Measurements from ENCODE around the gene LCK. TPM values are rescaled to one million over a fixed set of nuclear protein-coding genes. Genes with fewer than 3 reads are reported as not detected.

LCK gene
- polyA plus RNA-seq, 1 of the 3 experiments (the other 2 are of a cell fraction) = not detected

DNA sequence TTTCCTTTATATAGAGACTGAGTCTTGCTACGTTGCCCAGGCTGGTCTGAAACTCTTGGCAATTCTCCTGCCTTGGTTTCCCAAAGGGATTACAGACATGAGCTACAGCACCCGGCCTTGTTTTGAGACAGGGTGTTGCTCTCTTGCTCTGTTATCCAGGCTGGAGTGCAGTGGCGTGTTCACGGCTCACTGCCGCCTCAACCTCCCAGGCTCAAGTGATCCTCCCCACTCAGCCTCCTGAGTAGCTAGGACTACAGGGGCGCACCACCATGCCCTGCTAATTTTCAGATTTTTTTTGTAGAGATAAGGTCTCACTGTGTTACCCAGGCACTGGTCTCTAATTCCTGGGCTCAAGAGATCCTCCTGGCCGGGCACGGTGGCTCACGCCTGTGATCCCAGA lies 14.8 kb downstream of the LCK start:
- H3K79me2 ChIP-seq (ENCODE audit: insufficient read depth) = no peaks in the 10 kb centered on the region
- DNase-seq = no peak
- 91% methylated on average over 9 of the region's 9 CpGs for WGBS (ENCODE audit: low lambda C conversion rate)

DNA sequence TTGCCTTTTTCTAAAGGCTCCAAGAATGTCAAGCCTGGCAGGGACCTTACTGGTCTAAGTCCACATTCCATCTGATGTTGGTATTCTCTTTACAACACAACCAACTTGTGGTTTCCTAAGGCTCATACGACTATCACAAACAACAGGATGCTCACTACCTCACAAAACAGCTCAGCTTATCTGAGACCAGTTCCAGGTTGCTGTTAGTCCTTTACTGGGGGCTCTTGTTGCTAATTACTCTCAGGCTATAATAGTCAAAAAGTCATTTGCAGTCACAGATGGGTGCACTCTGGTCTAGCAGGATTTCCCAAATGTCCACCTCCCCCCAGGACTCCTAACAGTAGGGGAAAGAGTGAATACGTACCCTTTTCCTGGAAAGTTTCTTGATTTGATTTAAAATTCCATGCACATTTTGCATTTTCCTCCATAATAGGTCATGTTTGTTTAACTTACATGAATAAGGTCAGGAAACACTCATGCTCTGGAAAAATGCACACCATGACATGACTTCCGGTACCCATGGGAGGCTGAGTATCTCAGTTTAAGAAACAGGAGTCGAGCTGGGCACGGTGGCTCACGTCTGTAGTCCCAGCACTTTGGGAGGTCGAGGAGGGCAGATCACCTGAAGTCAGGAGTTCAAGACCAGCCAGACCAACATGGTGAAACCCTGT lies 16.0 kb downstream of the LCK start:
- H4K20me1 ChIP-seq (ENCODE audit: insufficient read depth) = no peaks in the 10 kb centered on the region
- WGBS (ENCODE audit: low lambda C conversion rate) = 71% methylated on average over 7 of the region's 7 CpGs
- H3K4me2 ChIP-seq = peak overlapping the region; percentile 57; the same call in 1 of the 2 replicates
- no peak overlapping the region; a peak in 1 of 4 replicates for H3K4me3 ChIP-seq (ENCODE audit: low read depth in 2 of 2, low read length in 1 of 2)
- 0 out of 4 replicates have a peak, but pooled peaks cover 0 to 3% of the 10 kb centered on the region in 2 experiments for H3K4me1 ChIP-seq (ENCODE audit: control insufficient read depth in 1 of 2, insufficient read depth in 2 of 2, low read depth in 1 of 2, low read length in 1 of 2)
- H3K79me2 ChIP-seq (ENCODE audit: insufficient read depth) = no peaks in the 10 kb centered on the region
- H3K9me2 ChIP-seq = no peaks in the 10 kb centered on the region
- no peaks in the 10 kb centered on the region for H3K9me3 ChIP-seq
- H3K27ac ChIP-seq (ENCODE audit: low read depth in 2 of 2, low read length in 1 of 2) = peak overlapping the region in 1 of 2 experiments; percentile 75; a peak in 2 of 4 replicates
- H3K27me3 ChIP-seq (ENCODE audit: insufficient read depth) = no peaks in the 10 kb centered on the region
- H2AFZ ChIP-seq (ENCODE audit: low read depth) = peak overlapping the region; percentile 69; the same call in 1 of the 2 replicates
- TF ChIP-seq EP300 (IDR thresholded peaks at IDR 0.05; ENCODE audit: borderline replicate concordance in 1 of 2, low read depth in 1 of 2, low read length in 1 of 2) (no peak), GABPA (IDR thresholded peaks at IDR 0.05; ENCODE audit: low read depth) (no peak), MXI1 (IDR thresholded peaks at IDR 0.05; ENCODE audit: low read depth, low read length) (no peak)
- TF ChIP-seq, protein P1, sequence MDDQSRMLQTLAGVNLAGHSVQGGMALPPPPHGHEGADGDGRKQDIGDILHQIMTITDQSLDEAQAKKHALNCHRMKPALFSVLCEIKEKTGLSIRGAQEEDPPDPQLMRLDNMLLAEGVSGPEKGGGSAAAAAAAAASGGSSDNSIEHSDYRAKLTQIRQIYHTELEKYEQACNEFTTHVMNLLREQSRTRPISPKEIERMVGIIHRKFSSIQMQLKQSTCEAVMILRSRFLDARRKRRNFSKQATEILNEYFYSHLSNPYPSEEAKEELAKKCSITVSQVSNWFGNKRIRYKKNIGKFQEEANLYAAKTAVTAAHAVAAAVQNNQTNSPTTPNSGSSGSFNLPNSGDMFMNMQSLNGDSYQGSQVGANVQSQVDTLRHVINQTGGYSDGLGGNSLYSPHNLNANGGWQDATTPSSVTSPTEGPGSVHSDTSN (IDR thresholded peaks at IDR 0.05) = no peak
- TF ChIP-seq, protein P2, sequence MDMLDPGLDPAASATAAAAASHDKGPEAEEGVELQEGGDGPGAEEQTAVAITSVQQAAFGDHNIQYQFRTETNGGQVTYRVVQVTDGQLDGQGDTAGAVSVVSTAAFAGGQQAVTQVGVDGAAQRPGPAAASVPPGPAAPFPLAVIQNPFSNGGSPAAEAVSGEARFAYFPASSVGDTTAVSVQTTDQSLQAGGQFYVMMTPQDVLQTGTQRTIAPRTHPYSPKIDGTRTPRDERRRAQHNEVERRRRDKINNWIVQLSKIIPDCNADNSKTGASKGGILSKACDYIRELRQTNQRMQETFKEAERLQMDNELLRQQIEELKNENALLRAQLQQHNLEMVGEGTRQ (IDR thresholded peaks at IDR 0.05; ENCODE audit: borderline replicate concordance, low read depth, low read length) = no peak
- no peak for DNase-seq
- H3F3A ChIP-seq (replicated peaks; ENCODE audit: insufficient read depth) = peaks cover 14% of the 10 kb centered on the region
- ChIA-PET POLR2A (interaction anchor here (0.9 kb wide), 1 partner anchor 14 kb away, joined by 3 read pairs; no protein-coding TSS in a partner anchor), CTCF (no interaction called here)
- H3K9ac ChIP-seq = no peak overlapping the region; the same call in 1 of the 2 replicates
- H3K36me3 ChIP-seq (replicated peaks in 1 of 2; ENCODE audit: control insufficient read depth in 1 of 2, insufficient read depth in 2 of 2, low read length in 1 of 2) = no peaks in the 10 kb centered on the region

More for the DNA sequence above, 14.8 kb downstream of the LCK start:
- no peaks in the 10 kb centered on the region for H3K27me3 ChIP-seq (ENCODE audit: insufficient read depth)
- no peak overlapping the region for H3K4me3 ChIP-seq (ENCODE audit: low read depth in 2 of 2, low read length in 1 of 2)
- no peak overlapping the region for H3K27ac ChIP-seq (ENCODE audit: low read depth in 2 of 2, low read length in 1 of 2)
- no peak overlapping the region for H3K9ac ChIP-seq
- H4K20me1 ChIP-seq (ENCODE audit: insufficient read depth) = no peaks in the 10 kb centered on the region
- POLR2A ChIA-PET = no interaction called here
- H3F3A ChIP-seq (replicated peaks; ENCODE audit: insufficient read depth) = peaks cover 14% of the 10 kb centered on the region
- H3K4me2 ChIP-seq = no peak overlapping the region
- H3K36me3 ChIP-seq (replicated peaks in 1 of 2; ENCODE audit: control insufficient read depth in 1 of 2, insufficient read depth in 2 of 2, low read length in 1 of 2) = no peaks in the 10 kb centered on the region
- H3K9me3 ChIP-seq = no peaks in the 10 kb centered on the region
- TF ChIP-seq MEF2A (IDR thresholded peaks at IDR 0.05; ENCODE audit: borderline replicate concordance, low read depth) (no peak), FOXM1 (IDR thresholded peaks at IDR 0.05; ENCODE audit: low read depth) (no peak), RAD21 (IDR thresholded peaks at IDR 0.05; ENCODE audit: low read length) (no peak), TAF1 (IDR thresholded peaks at IDR 0.05; ENCODE audit: borderline replicate concordance, low read depth, low read length) (no peak), RCOR1 (IDR thresholded peaks at IDR 0.05; ENCODE audit: low read length) (no peak), RXRA (IDR thresholded peaks at IDR 0.05; ENCODE audit: borderline replicate concordance, low read depth) (no peak), MXI1 (IDR thresholded peaks at IDR 0.05; ENCODE audit: low read depth, low read length) (no peak), ELF1 (IDR thresholded peaks at IDR 0.05) (no peak), TCF12 (IDR thresholded peaks at IDR 0.05) (no peak), GABPA (IDR thresholded peaks at IDR 0.05; ENCODE audit: low read depth) (no peak), TEAD4 (IDR thresholded peaks at IDR 0.05; ENCODE audit: borderline replicate concordance, insufficient read depth) (no peak), YY1 (IDR thresholded peaks at IDR 0.05; ENCODE audit: low read depth) (no peak), GATA2 (CRISPR knock-in tag; IDR thresholded peaks at IDR 0.05) (no peak), RFX5 (IDR thresholded peaks at IDR 0.05; ENCODE audit: low read length) (no peak)
- TF ChIP-seq, protein P3, sequence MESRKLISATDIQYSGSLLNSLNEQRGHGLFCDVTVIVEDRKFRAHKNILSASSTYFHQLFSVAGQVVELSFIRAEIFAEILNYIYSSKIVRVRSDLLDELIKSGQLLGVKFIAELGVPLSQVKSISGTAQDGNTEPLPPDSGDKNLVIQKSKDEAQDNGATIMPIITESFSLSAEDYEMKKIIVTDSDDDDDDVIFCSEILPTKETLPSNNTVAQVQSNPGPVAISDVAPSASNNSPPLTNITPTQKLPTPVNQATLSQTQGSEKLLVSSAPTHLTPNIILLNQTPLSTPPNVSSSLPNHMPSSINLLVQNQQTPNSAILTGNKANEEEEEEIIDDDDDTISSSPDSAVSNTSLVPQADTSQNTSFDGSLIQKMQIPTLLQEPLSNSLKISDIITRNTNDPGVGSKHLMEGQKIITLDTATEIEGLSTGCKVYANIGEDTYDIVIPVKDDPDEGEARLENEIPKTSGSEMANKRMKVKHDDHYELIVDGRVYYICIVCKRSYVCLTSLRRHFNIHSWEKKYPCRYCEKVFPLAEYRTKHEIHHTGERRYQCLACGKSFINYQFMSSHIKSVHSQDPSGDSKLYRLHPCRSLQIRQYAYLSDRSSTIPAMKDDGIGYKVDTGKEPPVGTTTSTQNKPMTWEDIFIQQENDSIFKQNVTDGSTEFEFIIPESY (IDR thresholded peaks at IDR 0.05; ENCODE audit: borderline replicate concordance, low read depth) = no peak
- TF ChIP-seq, protein P1 (IDR thresholded peaks at IDR 0.05) = no peak
- CTCF ChIA-PET = interaction anchor here (2.4 kb wide), 1 partner anchor 18 kb away, joined by 8 read pairs; no protein-coding TSS in a partner anchor
- no peak overlapping the region for H2AFZ ChIP-seq (ENCODE audit: low read depth)
- 0 out of 4 replicates have a peak, but pooled peaks cover 0 to 3% of the 10 kb centered on the region in 2 experiments for H3K4me1 ChIP-seq (ENCODE audit: control insufficient read depth in 1 of 2, insufficient read depth in 2 of 2, low read depth in 1 of 2, low read length in 1 of 2)
- H3K9me2 ChIP-seq = no peaks in the 10 kb centered on the region

Measured in SK-N-SH (cell line).